NB4 (cell line): Measurements from ENCODE around the gene SMIM28.

Experiments used
- DNase-seq: peaks from one replicate; pipeline ENCODE4 v3.0.0; 2010; ENCODE audit warnings: low read depth
- H3K4me3 ChIP-seq: one replicate; pipeline ENCODE4 v1.5.1; 2011; ENCODE audit warnings: mild to moderate bottlenecking, low read depth, low read length, moderate library complexity
- CTCF ChIP-seq: IDR thresholded peaks from one replicate; pipeline ENCODE4 v1.5.1; 2012; ENCODE audit warnings: low read depth, low read length
- MAX ChIP-seq: IDR thresholded peaks from 2 replicates; pipeline ENCODE4 v1.6.1; 2011; ENCODE audit warnings: low read depth, low read length
- MYC ChIP-seq: IDR thresholded peaks from 2 replicates; pipeline ENCODE4 v1.6.1; 2011; ENCODE audit warnings: low read depth, low read length
- POLR2A ChIP-seq: IDR thresholded peaks from 2 replicates; pipeline ENCODE4 v1.6.1; 2011; ENCODE audit warnings: mild to moderate bottlenecking; ENCODE audit not compliant: insufficient read length; ENCODE audit errors: extremely low read depth

Gene SMIM28

GRCh38 chr6:138417493-138418117 lies 39.9 kb downstream of the SMIM28 start:
- TF ChIP-seq CTCF: no peak
- TF ChIP-seq POLR2A: no peak
- TF ChIP-seq MYC: no peak
- TF ChIP-seq MAX: no peak
- H3K4me3 ChIP-seq: no peak overlapping the region
- DNase-seq: no peak

GRCh38 chr6:138418118-138418742 lies 40.5 kb downstream of the SMIM28 start:
- TF ChIP-seq CTCF (no peak), MAX (no peak), POLR2A (no peak), MYC (no peak)
- no peak for DNase-seq
- H3K4me3 ChIP-seq: no peak overlapping the region

- DNase-seq: no peak
- H3K4me3 ChIP-seq: no peak overlapping the region
- no peak for TF ChIP-seq CTCF
- TF ChIP-seq POLR2A: no peak
- TF ChIP-seq MAX: no peak
- TF ChIP-seq MYC: no peak
Measured at GRCh38 chr6:138419766-138420165, 42.1 kb downstream of the SMIM28 start.

GRCh38 chr6:138420356-138420755 lies 42.7 kb downstream of the SMIM28 start:
- DNase-seq: no peak
- TF ChIP-seq MYC (no peak), POLR2A (no peak), MAX (no peak), CTCF (no peak)
- no peak overlapping the region for H3K4me3 ChIP-seq

- H3K4me3 ChIP-seq: no peak overlapping the region
- DNase-seq: no peak
- TF ChIP-seq CTCF: no peak
- no peak for TF ChIP-seq MYC
- TF ChIP-seq MAX: no peak
- no peak for TF ChIP-seq POLR2A
Measured at GRCh38 chr6:138421089-138421488, 43.4 kb downstream of the SMIM28 start.
